Parathyroid adenoma (tissue), 2 donors: ENCODE measurements around the gene BGLAP.

Experiments
- H2AFZ ChIP-seq: fragments of 300-600 bp; sonication (generic); one replicate; pipeline ENCODE4 v1.7.0; 2017; ENCODE audit warnings: antibody characterized with exemption, mild to moderate bottlenecking
- H3K27ac ChIP-seq: fragments of 300-600 bp; sonication (generic); one replicate; pipeline ENCODE4 v1.7.0; 2017
- H3K27me3 ChIP-seq: fragments of 300-600 bp; sonication (generic); one replicate; pipeline ENCODE4 v1.7.0; 2017; ENCODE audit warnings: low read length; ENCODE audit not compliant: control insufficient read depth, insufficient read depth
- H3K36me3 ChIP-seq: fragments of 300-600 bp; sonication (generic); one replicate; pipeline ENCODE4 v1.7.0; 2017; ENCODE audit warnings: low read length; ENCODE audit not compliant: control insufficient read depth, insufficient read depth
- H3K4me1 ChIP-seq: fragments of 300-600 bp; sonication (generic); one replicate; pipeline ENCODE4 v1.7.0; 2017; ENCODE audit warnings: control low read depth
- H3K4me2 ChIP-seq: fragments of 300-600 bp; sonication (generic); one replicate; pipeline ENCODE4 v1.7.0; 2017; ENCODE audit warnings: low read length
- H3K4me3 ChIP-seq: fragments of 300-600 bp; sonication (generic); one replicate; pipeline ENCODE4 v1.7.0; 2017; ENCODE audit warnings: low read depth, low read length
- H3K79me2 ChIP-seq: fragments of 300-600 bp; sonication (generic); one replicate; pipeline ENCODE4 v1.7.0; 2017; ENCODE audit warnings: control low read depth
- H3K9ac ChIP-seq: fragments of 300-600 bp; sonication (generic); one replicate; pipeline ENCODE4 v1.7.0; 2017; ENCODE audit warnings: mild to moderate bottlenecking
- H3K9me3 ChIP-seq: fragments of 300-600 bp; sonication (generic); one replicate; pipeline ENCODE4 v1.7.0; 2017; ENCODE audit warnings: low read length; ENCODE audit not compliant: control insufficient read depth
- TF ChIP-seq, protein P1 (sequence below): fragments of 300-600 bp; sonication (generic); IDR thresholded peaks from one replicate; pipeline ENCODE4 v1.7.0; 2017; ENCODE audit warnings: antibody characterized with exemption, mild to moderate bottlenecking
- donor health status: primary hyperparathyroidism.

Gene BGLAP

DNA sequence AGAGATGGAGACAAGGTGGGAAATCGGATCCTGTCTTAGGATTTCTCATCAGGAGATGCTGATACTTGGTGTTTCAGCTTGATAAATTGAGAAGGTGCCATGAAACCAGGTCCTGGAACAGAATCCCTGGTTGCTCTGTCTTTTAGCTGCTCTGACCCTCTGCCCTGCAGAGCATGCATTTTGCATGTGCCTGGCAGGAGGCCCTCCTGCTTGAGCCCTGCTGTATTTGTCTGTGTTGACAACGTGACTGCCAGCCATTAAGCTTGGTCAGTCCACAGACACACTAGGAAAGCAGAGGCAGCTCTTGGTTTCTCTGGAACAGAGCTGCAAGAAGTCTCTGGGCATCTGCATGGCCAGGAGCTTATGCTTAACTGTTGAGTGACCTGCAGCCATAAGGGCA is 45.5 kb upstream of the BGLAP start:
- Histone ChIP-seq H2AFZ (no peak overlapping the region), H3K4me1 (peaks cover 3% of the 10 kb centered on the region), H3K36me3 (no peaks in the 10 kb centered on the region), H3K4me2 (no peak overlapping the region), H3K27me3 (no peaks in the 10 kb centered on the region), H3K4me3 (no peak overlapping the region), H3K79me2 (peaks cover 23% of the 10 kb centered on the region), H3K9me3 (no peaks in the 10 kb centered on the region), H3K27ac (no peak overlapping the region), H3K9ac (no peak overlapping the region)
- TF ChIP-seq, protein P1, sequence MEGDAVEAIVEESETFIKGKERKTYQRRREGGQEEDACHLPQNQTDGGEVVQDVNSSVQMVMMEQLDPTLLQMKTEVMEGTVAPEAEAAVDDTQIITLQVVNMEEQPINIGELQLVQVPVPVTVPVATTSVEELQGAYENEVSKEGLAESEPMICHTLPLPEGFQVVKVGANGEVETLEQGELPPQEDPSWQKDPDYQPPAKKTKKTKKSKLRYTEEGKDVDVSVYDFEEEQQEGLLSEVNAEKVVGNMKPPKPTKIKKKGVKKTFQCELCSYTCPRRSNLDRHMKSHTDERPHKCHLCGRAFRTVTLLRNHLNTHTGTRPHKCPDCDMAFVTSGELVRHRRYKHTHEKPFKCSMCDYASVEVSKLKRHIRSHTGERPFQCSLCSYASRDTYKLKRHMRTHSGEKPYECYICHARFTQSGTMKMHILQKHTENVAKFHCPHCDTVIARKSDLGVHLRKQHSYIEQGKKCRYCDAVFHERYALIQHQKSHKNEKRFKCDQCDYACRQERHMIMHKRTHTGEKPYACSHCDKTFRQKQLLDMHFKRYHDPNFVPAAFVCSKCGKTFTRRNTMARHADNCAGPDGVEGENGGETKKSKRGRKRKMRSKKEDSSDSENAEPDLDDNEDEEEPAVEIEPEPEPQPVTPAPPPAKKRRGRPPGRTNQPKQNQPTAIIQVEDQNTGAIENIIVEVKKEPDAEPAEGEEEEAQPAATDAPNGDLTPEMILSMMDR: no peak

DNA sequence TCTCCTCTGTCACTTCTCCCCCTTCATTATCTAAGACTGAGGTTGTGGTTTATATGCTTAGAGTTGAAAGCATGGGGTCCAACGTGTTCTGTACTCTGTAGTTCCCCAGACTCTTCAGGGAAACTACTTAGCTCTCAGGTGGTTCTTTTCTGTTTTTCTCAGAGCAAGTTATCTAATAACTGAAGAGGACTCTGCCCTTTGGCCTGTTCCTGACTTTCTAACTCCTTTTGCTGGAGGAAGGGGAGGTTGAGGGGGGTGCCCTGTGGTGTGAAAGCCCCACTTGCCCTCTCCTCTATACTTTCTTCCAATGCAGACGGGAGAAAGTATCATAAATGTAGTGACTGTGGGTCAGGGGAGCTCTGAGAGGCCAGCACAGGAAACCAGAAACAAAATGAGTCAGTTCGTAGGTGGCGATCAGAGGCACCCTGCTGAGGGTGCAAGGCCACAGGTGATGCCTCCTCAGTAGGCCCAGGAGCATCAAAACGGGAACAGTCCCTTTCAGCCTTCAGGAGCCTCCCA is 43.1 kb upstream of the BGLAP start:
- Histone ChIP-seq H3K4me1 (peaks cover 3% of the 10 kb centered on the region), H2AFZ (no peak overlapping the region), H3K79me2 (peaks cover 23% of the 10 kb centered on the region), H3K9ac (no peak overlapping the region), H3K4me2 (no peak overlapping the region), H3K27me3 (no peaks in the 10 kb centered on the region), H3K9me3 (no peaks in the 10 kb centered on the region), H3K4me3 (no peak overlapping the region), H3K36me3 (no peaks in the 10 kb centered on the region), H3K27ac (no peak overlapping the region)
- TF ChIP-seq, protein P1: no peak

DNA sequence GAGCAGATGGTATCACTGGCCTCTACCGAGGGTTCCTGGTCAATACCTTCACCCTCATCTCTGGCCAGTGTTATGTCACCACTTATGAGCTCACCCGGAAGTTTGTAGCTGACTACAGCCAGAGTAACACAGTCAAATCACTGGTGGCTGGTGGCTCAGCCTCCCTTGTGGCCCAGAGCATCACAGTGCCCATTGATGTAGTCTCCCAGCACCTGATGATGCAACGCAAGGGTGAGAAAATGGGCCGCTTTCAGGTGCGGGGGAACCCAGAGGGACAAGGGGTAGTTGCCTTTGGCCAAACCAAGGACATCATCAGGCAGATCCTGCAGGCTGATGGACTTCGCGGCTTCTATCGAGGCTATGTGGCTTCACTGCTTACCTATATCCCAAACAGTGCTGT is 41.9 kb upstream of the BGLAP start:
- H3K36me3 ChIP-seq: no peaks in the 10 kb centered on the region
- TF ChIP-seq, protein P1: no peak
- no peaks in the 10 kb centered on the region for H3K9me3 ChIP-seq
- H3K27me3 ChIP-seq: no peaks in the 10 kb centered on the region
- H3K9ac ChIP-seq: no peak overlapping the region
- H3K4me1 ChIP-seq: no peaks in the 10 kb centered on the region
- H3K79me2 ChIP-seq: peaks cover 14% of the 10 kb centered on the region
- no peak overlapping the region for H2AFZ ChIP-seq
- no peak overlapping the region for H3K4me2 ChIP-seq
- no peak overlapping the region for H3K4me3 ChIP-seq
- no peak overlapping the region for H3K27ac ChIP-seq

DNA sequence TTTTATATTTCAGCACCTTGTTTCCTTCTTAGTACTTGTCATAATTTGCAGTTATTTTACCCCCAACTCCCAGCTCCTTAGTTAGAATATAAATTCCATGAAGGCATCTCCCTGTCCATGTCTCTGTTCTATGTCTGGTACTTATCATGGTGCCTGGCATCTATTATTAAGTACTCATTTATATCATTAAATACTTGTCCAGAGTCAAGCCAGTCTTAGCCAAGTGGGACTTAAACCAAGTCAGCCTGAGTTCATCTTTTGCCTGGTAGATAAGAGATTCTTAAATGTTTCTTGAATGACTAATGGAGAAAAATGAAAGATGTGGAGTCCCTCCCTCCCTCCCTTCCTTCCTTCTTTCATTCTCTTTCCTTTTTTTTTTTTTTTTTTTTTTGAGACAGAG is 38.7 kb upstream of the BGLAP start:
- no peaks in the 10 kb centered on the region for H3K4me1 ChIP-seq
- no peak overlapping the region for H3K27ac ChIP-seq

DNA sequence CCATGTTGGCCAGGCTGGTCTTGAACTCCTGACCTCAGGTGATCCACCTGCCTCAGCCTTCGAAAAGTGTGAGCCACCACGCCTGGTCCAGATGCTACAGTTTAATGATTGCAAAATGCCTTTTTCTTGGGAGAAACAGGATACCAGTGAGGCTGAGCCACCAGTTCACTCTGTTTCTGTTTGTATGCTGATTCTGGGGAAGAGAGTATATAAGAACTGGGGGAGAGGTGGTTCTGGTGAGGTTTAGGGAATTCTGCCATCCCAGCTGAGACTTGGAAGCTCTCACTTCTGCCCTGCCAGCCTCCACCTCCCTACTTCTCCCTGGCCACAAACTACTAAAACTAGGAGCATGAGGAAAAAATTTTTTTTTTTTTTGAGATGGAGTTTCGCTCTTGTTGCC is 37.3 kb upstream of the BGLAP start:
- no peaks in the 10 kb centered on the region for H3K9me3 ChIP-seq
- H3K4me2 ChIP-seq: no peak overlapping the region
- H3K4me1 ChIP-seq: no peaks in the 10 kb centered on the region
- no peak overlapping the region for H3K4me3 ChIP-seq
- H3K27me3 ChIP-seq: no peaks in the 10 kb centered on the region
- no peak overlapping the region for H2AFZ ChIP-seq
- H3K27ac ChIP-seq: no peak overlapping the region
- no peak overlapping the region for H3K9ac ChIP-seq
- H3K36me3 ChIP-seq: no peaks in the 10 kb centered on the region
- no peaks in the 10 kb centered on the region for H3K79me2 ChIP-seq
- TF ChIP-seq, protein P1: no peak

More for the DNA sequence above, 38.7 kb upstream of the BGLAP start:
- H3K4me2 ChIP-seq: no peak overlapping the region
- H3K9me3 ChIP-seq: no peaks in the 10 kb centered on the region
- H3K9ac ChIP-seq: no peak overlapping the region
- no peak overlapping the region for H2AFZ ChIP-seq
- no peaks in the 10 kb centered on the region for H3K27me3 ChIP-seq
- TF ChIP-seq, protein P1: no peak
- no peak overlapping the region for H3K4me3 ChIP-seq
- no peaks in the 10 kb centered on the region for H3K36me3 ChIP-seq
- no peaks in the 10 kb centered on the region for H3K79me2 ChIP-seq
